Keratinocyte (primary cell): ENCODE results near the gene EEF2K.

Source experiments
- EZH2 ChIP-seq: IDR thresholded peaks from one replicate; pipeline ENCODE4 v1.6.1; 2012; ENCODE audit warnings: inconsistent platforms, mild to moderate bottlenecking, low read length, moderate library complexity
- TF ChIP-seq, protein P1 (sequence below), 3 experiments: IDR thresholded peaks in 1 of 3; conservative IDR thresholded peaks in 1 of 3; optimal IDR thresholded peaks in 1 of 3; 2 replicates in 2 of 3; 3 replicates in 1 of 3; pipeline versions ENCODE3 to v1.5.1; 2011; ENCODE audit warnings: low read length in 3 of 3, mild to moderate bottlenecking in 3 of 3, moderate library complexity in 2 of 3, control low read depth in 1 of 3, inconsistent platforms in 1 of 3; ENCODE audit not compliant: insufficient read depth in 2 of 3; ENCODE audit errors: extremely low read depth in 1 of 3

DNA sequence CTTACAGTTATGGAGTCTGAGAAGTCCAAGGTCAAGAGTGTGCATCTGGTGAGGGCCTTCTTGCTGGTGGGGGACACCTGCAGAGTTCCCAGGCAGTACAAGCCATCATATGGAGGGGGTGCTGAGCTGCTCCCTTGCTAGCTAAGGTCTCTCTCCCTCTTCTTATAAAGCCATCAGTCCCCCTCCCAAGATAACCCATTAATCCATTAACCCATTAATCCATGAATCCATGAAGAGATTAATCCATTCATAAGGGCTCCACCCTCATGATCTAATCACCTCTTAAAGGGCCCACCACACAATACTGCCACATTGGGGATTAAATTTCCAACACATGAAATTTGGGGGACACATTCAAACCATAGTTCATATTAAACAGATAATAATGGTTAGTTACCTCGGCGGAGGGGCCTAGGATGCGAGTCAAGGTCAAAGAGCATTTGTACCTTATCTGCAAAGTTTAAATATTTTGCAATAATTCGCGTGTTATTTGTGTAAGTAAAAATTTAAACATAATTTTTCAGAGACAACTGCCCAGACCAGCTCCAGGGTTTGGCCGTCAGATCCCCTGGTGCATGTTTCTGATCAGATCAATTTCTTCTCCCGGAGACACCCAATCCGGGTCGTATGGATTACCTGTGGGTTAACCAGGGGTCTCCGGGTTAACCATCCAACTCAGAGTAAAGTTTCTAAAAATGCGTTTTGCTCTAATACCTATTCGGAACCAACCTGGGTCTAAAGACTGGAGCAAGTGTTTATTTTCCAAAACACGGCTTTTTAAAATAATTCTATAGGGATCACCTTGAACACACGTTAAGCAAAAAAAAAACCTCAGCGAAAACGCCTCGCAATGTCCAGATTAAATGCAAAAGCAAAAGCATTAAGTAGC, 90.4 kb downstream of the EEF2K start:
- TF ChIP-seq, protein P1, sequence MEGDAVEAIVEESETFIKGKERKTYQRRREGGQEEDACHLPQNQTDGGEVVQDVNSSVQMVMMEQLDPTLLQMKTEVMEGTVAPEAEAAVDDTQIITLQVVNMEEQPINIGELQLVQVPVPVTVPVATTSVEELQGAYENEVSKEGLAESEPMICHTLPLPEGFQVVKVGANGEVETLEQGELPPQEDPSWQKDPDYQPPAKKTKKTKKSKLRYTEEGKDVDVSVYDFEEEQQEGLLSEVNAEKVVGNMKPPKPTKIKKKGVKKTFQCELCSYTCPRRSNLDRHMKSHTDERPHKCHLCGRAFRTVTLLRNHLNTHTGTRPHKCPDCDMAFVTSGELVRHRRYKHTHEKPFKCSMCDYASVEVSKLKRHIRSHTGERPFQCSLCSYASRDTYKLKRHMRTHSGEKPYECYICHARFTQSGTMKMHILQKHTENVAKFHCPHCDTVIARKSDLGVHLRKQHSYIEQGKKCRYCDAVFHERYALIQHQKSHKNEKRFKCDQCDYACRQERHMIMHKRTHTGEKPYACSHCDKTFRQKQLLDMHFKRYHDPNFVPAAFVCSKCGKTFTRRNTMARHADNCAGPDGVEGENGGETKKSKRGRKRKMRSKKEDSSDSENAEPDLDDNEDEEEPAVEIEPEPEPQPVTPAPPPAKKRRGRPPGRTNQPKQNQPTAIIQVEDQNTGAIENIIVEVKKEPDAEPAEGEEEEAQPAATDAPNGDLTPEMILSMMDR (optimal IDR thresholded peaks at IDR 0.05 in 1 of 3, IDR thresholded peaks at IDR 0.05 in 1 of 3, conservative IDR thresholded peaks at IDR 0.05 in 1 of 3; ENCODE audit: extremely low read depth in 1 of 3, insufficient read depth in 2 of 3, low read length in 3 of 3): no peak
- TF ChIP-seq EZH2: no peak
